SK-N-SH (cell line): Measurements from ENCODE around the gene TWNK. TPM values are rescaled to one million over a fixed set of nuclear protein-coding genes. Genes with fewer than 3 reads are reported as not detected.

ENCODE experiments used
- CTCF ChIA-PET: fragments of 300-600, 350-600 bp; formaldehyde crosslinking; extraction: SDS; loops from one replicate; lab custom pipeline; 2021; lab: Yijun Ruan, JAX
- POLR2A ChIA-PET: fragments of 350-600 bp; sonication (Branson Sonifier 250); formaldehyde crosslinking; extraction: SDS; loops from one replicate; lab custom pipeline; 2020; ENCODE audit warnings: antibody characterized with exemption, inconsistent platforms; lab: Yijun Ruan, JAX
- DNase-seq: peaks from one replicate; pipeline ENCODE4 v3.0.0; 2012
- H2AFZ ChIP-seq: fragments of 200-600 bp; sonication (generic); 2 replicates; pipeline ENCODE4 v1.8.1; 2016; ENCODE audit warnings: antibody characterized with exemption, mild to moderate bottlenecking, low read depth
- H3F3A ChIP-seq: fragments of 200-600 bp; sonication (generic); replicated peaks from 2 replicates; pipeline ENCODE3; 2016; ENCODE audit warnings: antibody characterized with exemption, mild to moderate bottlenecking; ENCODE audit not compliant: insufficient read depth
- H3K27ac ChIP-seq, 2 experiments: fragments of 200-500 bp in 1 of 2; fragments of 200-600 bp in 1 of 2; sonication (Bioruptor generic) in 1 of 2; sonication (generic), shearing (Covaris generic) in 1 of 2; 2 replicates each; pipeline versions ENCODE4 v1.5.1 to v1.6.1; 2014 to 2016; ENCODE audit warnings: low read depth in 2 of 2, inconsistent platforms in 1 of 2, low read length in 1 of 2, mild to moderate bottlenecking in 1 of 2, mixed read lengths in 1 of 2
- H3K27me3 ChIP-seq: fragments of 200-600 bp; sonication (generic), shearing (Covaris generic); 2 replicates; pipeline ENCODE4 v1.6.1; 2016; ENCODE audit warnings: mixed run types; ENCODE audit not compliant: insufficient read depth
- H3K36me3 ChIP-seq, 2 experiments: fragments of 200-500 bp in 1 of 2; fragments of 200-600 bp in 1 of 2; sonication (Bioruptor generic) in 1 of 2; sonication (generic) in 1 of 2; replicated peaks in 1 of 2; 2 replicates each; pipeline versions ENCODE3 to v1.5.1; 2014 to 2016; ENCODE audit warnings: low read length in 1 of 2, mild to moderate bottlenecking in 1 of 2; ENCODE audit not compliant: insufficient read depth in 2 of 2, control insufficient read depth in 1 of 2
- H3K4me1 ChIP-seq, 2 experiments: fragments of 200-500 bp in 1 of 2; fragments of 200-600 bp in 1 of 2; sonication (Bioruptor generic) in 1 of 2; sonication (generic), shearing (Covaris generic) in 1 of 2; 2 replicates each; pipeline versions ENCODE4 v1.5.1 to v1.6.1; 2014 to 2016; ENCODE audit warnings: low read depth in 1 of 2, low read length in 1 of 2, mixed run types in 1 of 2; ENCODE audit not compliant: insufficient read depth in 2 of 2, control insufficient read depth in 1 of 2
- H3K4me2 ChIP-seq: fragments of 200-600 bp; sonication (generic), shearing (Covaris generic); 2 replicates; pipeline ENCODE4 v1.6.1; 2017; ENCODE audit warnings: mixed run types
- H3K4me3 ChIP-seq, 2 experiments: fragments of 200-500 bp in 1 of 2; fragments of 200-600 bp in 1 of 2; sonication (Bioruptor generic) in 1 of 2; sonication (generic), shearing (Covaris generic) in 1 of 2; 2 replicates each; pipeline versions ENCODE4 v1.5.1 to v1.8.1; 2014 to 2016; ENCODE audit warnings: low read depth in 2 of 2, inconsistent platforms in 1 of 2, low read length in 1 of 2, mild to moderate bottlenecking in 1 of 2, mixed read lengths in 1 of 2, moderate library complexity in 1 of 2
- H3K79me2 ChIP-seq: fragments of 200-600 bp; sonication (generic); 2 replicates; pipeline ENCODE4 v1.8.1; 2017; ENCODE audit warnings: mild to moderate bottlenecking; ENCODE audit not compliant: insufficient read depth
- H3K9ac ChIP-seq: fragments of 200-600 bp; sonication (generic); 2 replicates; pipeline ENCODE4 v1.6.1; 2017; ENCODE audit warnings: mixed run types
- H3K9me2 ChIP-seq: fragments of 200-600 bp; sonication (generic); 2 replicates; pipeline ENCODE4 v1.6.1; 2017; ENCODE audit warnings: mixed run types
- H3K9me3 ChIP-seq: fragments of 200-600 bp; sonication (generic); 2 replicates; pipeline ENCODE4 v1.6.1; 2017; ENCODE audit warnings: mixed run types, mild to moderate bottlenecking, moderate library complexity
- H4K20me1 ChIP-seq: fragments of 200-600 bp; sonication (generic); 2 replicates; pipeline ENCODE4 v1.6.1; 2017; ENCODE audit warnings: mild to moderate bottlenecking, mixed run types; ENCODE audit not compliant: insufficient read depth
- CHD2 ChIP-seq: fragments of 150-350 bp; IDR thresholded peaks from 2 replicates; pipeline ENCODE4 v1.6.1; 2018; ENCODE audit warnings: low read length; ENCODE audit not compliant: partially characterized antibody
- ELF1 ChIP-seq: IDR thresholded peaks from 2 replicates; pipeline ENCODE4 v1.4.0; 2012
- EZH2phosphoT487 ChIP-seq: fragments of 200-600 bp; sonication (generic); IDR thresholded peaks from 2 replicates; pipeline ENCODE4 v1.6.1; 2017; ENCODE audit warnings: low read depth, mixed run types, mild to moderate bottlenecking, antibody characterized with exemption, moderate library complexity, borderline replicate concordance
- FOSL2 ChIP-seq: IDR thresholded peaks from 2 replicates; pipeline ENCODE4 v1.4.0; 2012; ENCODE audit warnings: low read depth, mild to moderate bottlenecking, moderate library complexity, borderline replicate concordance
- FOXJ3 ChIP-seq: sonication (generic); formaldehyde crosslinking; IDR thresholded peaks from 2 replicates; pipeline ENCODE4 v1.5.1; 2020; ENCODE audit warnings: mild to moderate bottlenecking, missing genetic modification reagents
- GABPA ChIP-seq: IDR thresholded peaks from 2 replicates; pipeline ENCODE4 v1.4.0; 2012; ENCODE audit warnings: low read depth, mild to moderate bottlenecking
- JUND ChIP-seq: IDR thresholded peaks from 2 replicates; pipeline ENCODE4 v1.4.0; 2012
- MEF2A ChIP-seq: IDR thresholded peaks from 2 replicates; pipeline ENCODE4 v1.4.0; 2012; ENCODE audit warnings: low read depth, borderline replicate concordance
- POLR2AphosphoS5 ChIP-seq: IDR thresholded peaks from 2 replicates; pipeline ENCODE4 v1.6.1; 2012; ENCODE audit warnings: low read depth, low read length
- RFX5 ChIP-seq: IDR thresholded peaks from 2 replicates; pipeline ENCODE4 v1.6.1; 2012; ENCODE audit warnings: mild to moderate bottlenecking, improper control_type of control experiment, low read length
- RXRA ChIP-seq: IDR thresholded peaks from 2 replicates; pipeline ENCODE4 v1.4.0; 2012; ENCODE audit warnings: low read depth, mild to moderate bottlenecking, borderline replicate concordance
- SMC3 ChIP-seq: IDR thresholded peaks from 2 replicates; pipeline ENCODE4 v1.6.1; 2012; ENCODE audit warnings: low read depth, low read length, improper control_type of control experiment
- TCF12 ChIP-seq: IDR thresholded peaks from 2 replicates; pipeline ENCODE4 v1.4.0; 2012
- USF1 ChIP-seq: IDR thresholded peaks from 2 replicates; pipeline ENCODE4 v1.4.0; 2012; ENCODE audit warnings: low read depth, borderline replicate concordance
- YY1 ChIP-seq: IDR thresholded peaks from 2 replicates; pipeline ENCODE4 v1.4.0; 2012; ENCODE audit warnings: low read depth, mild to moderate bottlenecking
- WGBS: methylation state at CpG from one replicate; pipeline ENCODE4 v1.1.6; 2017; ENCODE audit warnings: low lambda C conversion rate; 5-methylcytosine and 5-hydroxymethylcytosine counted together
- polyA plus RNA-seq, 3 experiments: library from polyadenylated mRNA; depleted of rRNA; stranded (reverse); fragments of >200 nt; gene quantifications; 2 replicates each; pipeline ENCODE4 v1.2.3, GENCODE V29; 2012
- TF ChIP-seq, protein P1 (sequence below): fragments of 200-600 bp; sonication (generic); IDR thresholded peaks from 2 replicates; pipeline ENCODE4 v1.6.1; 2017; ENCODE audit warnings: antibody characterized with exemption, mild to moderate bottlenecking, moderate library complexity
- TF ChIP-seq, protein P2 (sequence below): IDR thresholded peaks from 2 replicates; pipeline ENCODE4 v1.6.1; 2012; ENCODE audit warnings: mild to moderate bottlenecking, low read depth, low read length, moderate library complexity
- TF ChIP-seq, protein P3 (sequence below): IDR thresholded peaks from 2 replicates; pipeline ENCODE4 v1.4.0; 2012; ENCODE audit warnings: low read depth

TWNK gene
- polyA plus RNA-seq, 1 of the 3 experiments (the other 2 are of a cell fraction): 16.4 TPM

DNA sequence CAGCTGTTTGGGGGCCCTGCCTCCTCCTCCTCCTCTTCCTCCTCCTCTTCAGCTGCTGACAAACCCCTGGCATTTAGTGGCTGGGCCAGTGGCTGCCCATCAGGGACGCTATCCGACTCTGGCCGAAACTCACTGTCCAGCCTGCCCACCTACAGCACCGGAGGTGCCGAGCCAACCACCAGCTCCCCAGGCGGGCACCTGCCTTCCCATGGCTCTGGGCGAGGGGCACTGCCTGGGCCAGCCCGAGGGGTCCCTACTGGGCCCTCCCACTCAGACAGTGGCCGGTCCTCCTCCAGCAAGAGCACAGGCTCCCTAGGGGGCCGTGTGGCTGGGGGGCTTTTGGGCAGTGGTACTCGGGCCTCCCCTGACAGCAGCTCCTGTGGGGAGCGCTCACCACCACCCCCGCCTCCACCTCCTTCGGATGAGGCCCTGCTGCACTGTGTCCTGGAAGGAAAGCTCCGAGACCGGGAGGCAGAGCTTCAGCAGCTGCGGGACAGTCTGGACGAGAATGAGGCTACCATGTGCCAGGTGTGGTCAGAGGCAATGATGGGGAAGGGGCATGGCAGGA is 16.4 kb downstream of the TWNK start:
- no peak for DNase-seq
- no peak overlapping the region for H3K4me3 ChIP-seq
- peaks cover 37% of the 10 kb centered on the region for H4K20me1 ChIP-seq
- H2AFZ ChIP-seq: no peak overlapping the region
- no peaks in the 10 kb centered on the region for H3K9me2 ChIP-seq
- no peak overlapping the region for H3K27ac ChIP-seq
- 75% methylated on average over 2 of the region's 18 CpGs for WGBS
- no peak for TF ChIP-seq RFX5
- TF ChIP-seq, protein P1, sequence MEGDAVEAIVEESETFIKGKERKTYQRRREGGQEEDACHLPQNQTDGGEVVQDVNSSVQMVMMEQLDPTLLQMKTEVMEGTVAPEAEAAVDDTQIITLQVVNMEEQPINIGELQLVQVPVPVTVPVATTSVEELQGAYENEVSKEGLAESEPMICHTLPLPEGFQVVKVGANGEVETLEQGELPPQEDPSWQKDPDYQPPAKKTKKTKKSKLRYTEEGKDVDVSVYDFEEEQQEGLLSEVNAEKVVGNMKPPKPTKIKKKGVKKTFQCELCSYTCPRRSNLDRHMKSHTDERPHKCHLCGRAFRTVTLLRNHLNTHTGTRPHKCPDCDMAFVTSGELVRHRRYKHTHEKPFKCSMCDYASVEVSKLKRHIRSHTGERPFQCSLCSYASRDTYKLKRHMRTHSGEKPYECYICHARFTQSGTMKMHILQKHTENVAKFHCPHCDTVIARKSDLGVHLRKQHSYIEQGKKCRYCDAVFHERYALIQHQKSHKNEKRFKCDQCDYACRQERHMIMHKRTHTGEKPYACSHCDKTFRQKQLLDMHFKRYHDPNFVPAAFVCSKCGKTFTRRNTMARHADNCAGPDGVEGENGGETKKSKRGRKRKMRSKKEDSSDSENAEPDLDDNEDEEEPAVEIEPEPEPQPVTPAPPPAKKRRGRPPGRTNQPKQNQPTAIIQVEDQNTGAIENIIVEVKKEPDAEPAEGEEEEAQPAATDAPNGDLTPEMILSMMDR: no peak
- TF ChIP-seq FOXJ3: no peak
- TF ChIP-seq, protein P2, sequence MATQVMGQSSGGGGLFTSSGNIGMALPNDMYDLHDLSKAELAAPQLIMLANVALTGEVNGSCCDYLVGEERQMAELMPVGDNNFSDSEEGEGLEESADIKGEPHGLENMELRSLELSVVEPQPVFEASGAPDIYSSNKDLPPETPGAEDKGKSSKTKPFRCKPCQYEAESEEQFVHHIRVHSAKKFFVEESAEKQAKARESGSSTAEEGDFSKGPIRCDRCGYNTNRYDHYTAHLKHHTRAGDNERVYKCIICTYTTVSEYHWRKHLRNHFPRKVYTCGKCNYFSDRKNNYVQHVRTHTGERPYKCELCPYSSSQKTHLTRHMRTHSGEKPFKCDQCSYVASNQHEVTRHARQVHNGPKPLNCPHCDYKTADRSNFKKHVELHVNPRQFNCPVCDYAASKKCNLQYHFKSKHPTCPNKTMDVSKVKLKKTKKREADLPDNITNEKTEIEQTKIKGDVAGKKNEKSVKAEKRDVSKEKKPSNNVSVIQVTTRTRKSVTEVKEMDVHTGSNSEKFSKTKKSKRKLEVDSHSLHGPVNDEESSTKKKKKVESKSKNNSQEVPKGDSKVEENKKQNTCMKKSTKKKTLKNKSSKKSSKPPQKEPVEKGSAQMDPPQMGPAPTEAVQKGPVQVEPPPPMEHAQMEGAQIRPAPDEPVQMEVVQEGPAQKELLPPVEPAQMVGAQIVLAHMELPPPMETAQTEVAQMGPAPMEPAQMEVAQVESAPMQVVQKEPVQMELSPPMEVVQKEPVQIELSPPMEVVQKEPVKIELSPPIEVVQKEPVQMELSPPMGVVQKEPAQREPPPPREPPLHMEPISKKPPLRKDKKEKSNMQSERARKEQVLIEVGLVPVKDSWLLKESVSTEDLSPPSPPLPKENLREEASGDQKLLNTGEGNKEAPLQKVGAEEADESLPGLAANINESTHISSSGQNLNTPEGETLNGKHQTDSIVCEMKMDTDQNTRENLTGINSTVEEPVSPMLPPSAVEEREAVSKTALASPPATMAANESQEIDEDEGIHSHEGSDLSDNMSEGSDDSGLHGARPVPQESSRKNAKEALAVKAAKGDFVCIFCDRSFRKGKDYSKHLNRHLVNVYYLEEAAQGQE: no peak
- no peak for TF ChIP-seq MEF2A
- TF ChIP-seq, protein P3, sequence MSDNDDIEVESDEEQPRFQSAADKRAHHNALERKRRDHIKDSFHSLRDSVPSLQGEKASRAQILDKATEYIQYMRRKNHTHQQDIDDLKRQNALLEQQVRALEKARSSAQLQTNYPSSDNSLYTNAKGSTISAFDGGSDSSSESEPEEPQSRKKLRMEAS: no peak
- no peak for TF ChIP-seq POLR2AphosphoS5
- no peak for TF ChIP-seq FOSL2
- no peak for TF ChIP-seq CHD2
- no peak for TF ChIP-seq GABPA
- TF ChIP-seq USF1: no peak
- no peak for TF ChIP-seq EZH2phosphoT487
- TF ChIP-seq YY1: no peak
- TF ChIP-seq RXRA: no peak
- TF ChIP-seq ELF1: no peak
- no peak for TF ChIP-seq SMC3
- TF ChIP-seq JUND: no peak
- no peak for TF ChIP-seq TCF12
- H3K4me2 ChIP-seq: no peak overlapping the region
- CTCF ChIA-PET: interaction anchor here (0.9 to 24.5 kb wide), 6 partner anchors 6 to 35 kb away, joined by 3 to 443 read pairs (median 50); partner anchors contain the start of genes MRPL43, PDZD7, SFXN3 and TWNK
- no peak overlapping the region for H3K9ac ChIP-seq
- H3F3A ChIP-seq: peaks cover 21% of the 10 kb centered on the region
- peaks cover 55% of the 10 kb centered on the region for H3K79me2 ChIP-seq
- POLR2A ChIA-PET: interaction anchor here (0.6 to 0.9 kb wide), 2 partner anchors 39 to 453 kb away, joined by 3 read pairs; no protein-coding TSS in a partner anchor
- H3K27me3 ChIP-seq: no peaks in the 10 kb centered on the region
- H3K36me3 ChIP-seq: peaks cover 38 to 48% of the 10 kb centered on the region in 2 experiments
- no peaks in the 10 kb centered on the region for H3K9me3 ChIP-seq
- peaks cover 16 to 38% of the 10 kb centered on the region in 2 experiments; a peak in 3 of 4 replicates for H3K4me1 ChIP-seq
